Measurements from ENCODE around the gene CCDC9B.
A peak's percentile ranks its signal among the peaks of the same experiment; 100 is the strongest.

The CCDC9B gene

DNA sequence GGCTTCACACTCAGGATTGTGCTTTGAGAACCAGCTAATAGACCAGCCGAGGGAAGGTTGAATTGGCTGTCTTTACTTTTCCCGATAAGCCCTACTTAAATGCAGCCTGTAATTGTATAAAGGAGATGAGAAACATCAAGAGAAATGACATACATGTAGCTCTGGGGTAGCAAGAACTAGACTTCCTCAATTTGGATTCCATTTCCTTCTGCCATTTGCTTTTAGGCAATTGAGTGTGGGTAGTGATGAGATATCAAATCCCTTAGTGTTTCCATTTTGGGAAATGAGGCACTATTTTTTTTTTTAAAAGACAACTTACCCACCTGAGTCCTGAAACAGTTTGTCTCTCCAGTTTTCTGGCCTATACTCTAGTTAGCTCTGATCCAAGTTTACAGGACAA is 15.0 kb downstream of the CCDC9B start:
- no peak for DNase-seq

DNA sequence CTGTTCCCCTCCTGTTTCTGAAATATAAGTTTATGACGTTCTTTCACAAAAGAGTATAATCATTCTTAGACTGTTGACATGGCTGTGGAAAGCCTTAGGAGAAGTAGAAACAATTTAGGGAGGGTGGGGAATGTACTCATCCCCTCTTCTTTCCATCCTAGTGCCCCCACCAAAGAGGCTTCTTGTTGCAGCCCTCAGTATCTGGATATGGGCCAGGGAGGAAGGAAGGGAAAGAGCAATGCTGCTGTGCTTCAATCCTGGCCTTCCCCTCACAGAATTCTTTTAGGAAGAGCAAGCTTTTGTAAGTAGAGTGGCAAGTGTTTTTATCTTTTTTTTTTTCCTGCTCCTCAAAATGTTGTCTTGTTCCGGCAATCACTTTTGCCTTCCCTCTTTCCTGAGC is 15.6 kb downstream of the CCDC9B start:
- DNase-seq, result no peak

DNA sequence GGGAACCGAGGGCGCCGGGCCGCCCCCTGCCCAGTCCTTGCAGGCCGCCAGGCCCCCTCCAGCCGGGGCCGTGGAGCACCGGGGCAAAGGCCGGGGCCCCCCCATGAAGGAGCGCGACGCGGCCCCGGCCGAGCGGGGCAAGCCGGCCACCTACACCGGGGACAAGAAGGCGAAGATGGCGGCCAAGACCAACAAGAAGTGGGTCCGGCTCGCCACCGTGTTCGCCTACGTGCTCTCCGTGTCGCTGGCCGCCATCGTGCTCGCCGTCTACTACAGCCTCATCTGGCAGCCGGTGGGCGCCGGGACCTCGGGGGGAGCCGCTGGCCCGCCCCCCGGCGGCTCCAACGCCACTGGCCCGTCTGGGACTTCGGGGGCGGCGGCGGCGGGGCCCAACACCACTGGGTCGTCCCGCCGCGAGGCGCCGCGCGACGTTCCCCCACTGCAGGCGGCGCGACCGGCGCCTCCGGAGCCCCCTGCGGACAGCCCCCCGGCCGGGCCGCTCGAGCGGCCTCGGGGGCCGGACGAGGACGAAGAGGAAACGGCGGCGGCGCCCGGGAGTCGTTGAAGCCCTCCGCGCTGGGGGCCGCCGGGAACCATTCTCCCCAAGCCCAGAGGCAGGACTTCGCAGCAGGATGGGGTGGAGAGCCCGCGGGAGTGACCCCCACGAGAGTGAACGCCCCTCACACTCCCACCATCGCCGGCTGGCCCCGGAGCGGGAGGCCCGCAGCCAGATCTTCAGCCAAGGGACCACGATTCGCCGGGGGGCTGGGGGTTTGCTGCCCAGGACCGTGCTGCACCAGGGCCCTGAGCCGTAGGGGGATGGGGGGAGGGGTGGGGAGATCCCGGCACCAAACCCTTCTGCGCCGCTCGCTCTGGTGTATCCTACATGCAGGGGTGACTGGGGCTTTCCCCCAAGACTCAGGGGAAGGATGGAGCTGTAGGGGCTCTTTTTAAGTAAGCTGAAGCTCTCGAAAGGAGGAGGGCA is 16.5 kb downstream of the CCDC9B start:
- no peak for DNase-seq

DNA sequence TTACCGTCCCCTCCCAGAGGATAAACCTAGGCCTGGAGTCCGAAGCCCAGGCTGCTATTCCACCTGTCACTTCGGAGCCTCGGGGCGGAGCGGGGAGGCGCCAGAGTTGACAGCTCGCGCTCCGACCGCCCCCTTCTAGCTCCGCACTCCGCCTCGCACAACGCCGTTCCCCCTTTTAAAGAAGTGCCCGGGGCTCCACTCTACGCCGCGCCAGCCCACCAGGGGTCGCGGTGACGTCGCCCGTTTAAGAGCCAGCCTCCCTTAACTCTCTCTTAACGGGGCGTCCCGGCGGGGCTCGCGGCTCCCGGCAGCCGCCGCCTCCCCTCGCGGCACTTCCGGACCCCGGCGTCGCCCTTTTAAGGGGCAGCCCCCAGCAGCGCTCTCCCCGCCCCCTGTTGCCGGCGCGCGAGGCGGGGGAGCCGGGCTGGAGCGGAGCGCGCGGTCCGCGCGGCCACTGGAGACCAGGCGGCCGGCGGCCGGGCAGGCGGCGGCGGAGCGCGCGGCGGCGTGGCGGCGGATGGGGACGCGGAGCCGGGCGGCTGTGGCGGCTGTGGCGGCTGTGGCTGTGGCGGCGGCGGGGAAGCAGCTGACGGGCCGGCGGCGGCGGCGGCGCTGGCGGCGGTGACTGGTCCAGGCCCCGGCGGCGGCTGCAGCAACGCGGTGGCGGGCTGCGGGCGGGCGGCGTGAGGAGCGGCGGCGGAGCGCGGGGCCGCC is 17.3 kb downstream of the CCDC9B start, which contains the start of gene INAFM2:
Gene INAFM2, plus strand, starts transcription at position 454 of the 714 bp plus-strand sequence. CDS start 364 bp downstream, outside the sequence.
- peak; percentile 42 for DNase-seq

DNA sequence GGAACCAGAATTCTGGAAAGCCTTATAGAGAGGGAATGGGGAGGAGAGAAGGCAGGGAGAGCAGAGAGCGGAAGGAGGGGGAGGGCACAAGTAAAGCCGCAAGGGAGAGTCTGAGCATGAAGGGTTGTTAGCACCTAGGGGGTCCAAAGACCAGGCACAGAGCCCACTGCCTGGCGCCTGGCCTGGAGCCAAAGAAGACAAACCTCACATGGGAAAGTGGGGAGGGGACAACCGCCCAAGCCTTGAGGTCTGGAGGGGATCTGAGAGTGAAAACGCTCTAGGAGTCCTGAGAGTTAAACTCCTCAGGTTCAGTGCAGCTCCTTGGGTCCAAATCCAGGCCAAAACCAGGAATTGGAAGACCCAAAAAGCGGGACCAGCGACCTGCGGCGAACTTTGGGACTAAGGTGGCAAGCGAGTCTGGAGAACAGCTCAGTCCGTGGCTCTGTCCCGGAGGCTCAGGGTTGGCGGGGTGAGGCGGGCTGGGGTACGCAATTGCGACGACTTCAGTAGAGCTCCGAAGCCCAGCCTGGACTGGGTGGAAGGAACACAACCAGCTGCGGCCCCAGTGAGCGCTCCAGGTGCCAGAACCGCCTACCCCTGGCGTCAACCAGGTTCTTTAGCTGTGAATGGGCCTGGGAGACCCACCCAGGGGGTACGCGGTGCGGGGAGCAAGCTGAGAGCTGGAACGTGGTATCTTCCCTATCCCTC is 18.1 kb downstream of the CCDC9B start:
- no peak for DNase-seq

DNA sequence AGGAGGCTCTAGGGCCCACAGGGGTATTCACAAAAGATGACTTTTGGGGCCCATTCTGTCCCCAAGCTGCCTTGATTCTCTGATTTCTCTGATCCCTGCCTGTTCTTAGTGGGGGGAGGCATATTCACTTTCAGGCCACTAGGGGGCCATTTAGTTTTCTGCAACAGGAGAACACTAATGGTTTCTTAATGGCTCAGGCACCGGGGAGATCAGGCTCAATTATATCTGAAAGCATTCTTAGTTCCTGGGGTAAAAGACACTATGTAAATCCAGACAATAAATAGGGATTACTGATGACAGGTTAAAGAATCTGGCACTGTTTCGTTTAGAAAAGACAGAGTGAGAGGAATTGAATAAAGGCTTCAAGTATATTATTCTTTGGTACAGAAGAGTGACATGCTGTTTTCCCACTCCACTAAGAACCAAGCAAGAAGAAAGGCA is 19.8 kb downstream of the CCDC9B start:
- DNase-seq, result no peak

DNA sequence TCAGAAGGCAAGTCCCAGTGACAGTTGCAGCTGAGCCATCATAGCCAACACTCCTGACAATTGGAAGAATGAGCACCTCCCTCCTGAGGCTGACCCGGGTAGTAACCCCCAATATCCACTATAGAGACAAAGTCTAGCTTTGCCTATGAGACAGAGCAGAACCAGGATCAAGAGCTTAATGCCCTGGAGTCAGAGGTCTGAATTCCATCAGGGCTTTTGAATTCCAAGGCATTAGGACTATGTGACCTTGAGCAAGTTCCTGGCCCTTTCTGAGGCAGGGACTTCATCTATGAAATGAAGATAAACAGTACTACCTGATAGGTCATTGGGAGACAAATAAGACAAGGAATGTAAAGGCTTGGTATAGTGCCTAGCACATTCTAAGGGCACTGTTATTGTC is 20.3 kb downstream of the CCDC9B start:
- DNase-seq, result no peak

DNA sequence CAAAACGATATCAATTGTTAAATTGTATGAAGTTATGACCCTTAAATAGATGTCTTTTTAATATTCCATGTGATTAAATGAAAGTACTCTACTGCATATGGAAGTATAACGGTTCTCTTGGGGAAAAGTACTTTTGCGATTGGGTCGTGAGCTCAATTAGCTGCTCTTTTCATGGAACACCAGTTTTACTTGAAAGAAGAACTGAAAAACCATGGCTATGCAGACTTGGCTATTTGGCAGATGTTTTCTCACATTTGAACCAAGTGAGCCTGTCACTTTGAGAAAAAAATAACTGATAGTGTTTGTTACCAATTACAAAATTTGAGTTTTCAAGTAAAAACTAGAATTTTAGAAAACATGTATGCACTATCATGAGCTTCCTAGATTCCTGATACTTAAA is 23.2 kb downstream of the CCDC9B start:
- no peak for DNase-seq

DNA sequence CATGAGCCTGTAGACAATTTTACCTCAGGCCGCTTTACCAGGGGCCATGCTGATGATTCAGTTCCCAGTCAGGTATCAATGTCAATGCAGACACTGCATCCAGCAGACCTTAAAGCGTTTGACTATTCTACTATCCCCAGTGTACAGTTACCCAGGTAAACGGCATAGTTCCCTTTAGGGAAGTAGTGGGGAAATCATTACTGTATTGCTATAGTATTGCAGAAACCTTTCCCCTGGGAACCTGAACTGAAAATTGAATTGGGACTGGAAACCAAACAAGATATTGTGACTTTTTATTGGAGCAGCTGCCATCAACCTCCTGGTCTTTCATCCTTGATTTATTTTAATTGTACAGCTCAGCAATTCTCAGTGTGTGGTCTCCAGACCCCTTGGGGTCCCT is 23.8 kb downstream of the CCDC9B start:
- no peak for DNase-seq

DNA sequence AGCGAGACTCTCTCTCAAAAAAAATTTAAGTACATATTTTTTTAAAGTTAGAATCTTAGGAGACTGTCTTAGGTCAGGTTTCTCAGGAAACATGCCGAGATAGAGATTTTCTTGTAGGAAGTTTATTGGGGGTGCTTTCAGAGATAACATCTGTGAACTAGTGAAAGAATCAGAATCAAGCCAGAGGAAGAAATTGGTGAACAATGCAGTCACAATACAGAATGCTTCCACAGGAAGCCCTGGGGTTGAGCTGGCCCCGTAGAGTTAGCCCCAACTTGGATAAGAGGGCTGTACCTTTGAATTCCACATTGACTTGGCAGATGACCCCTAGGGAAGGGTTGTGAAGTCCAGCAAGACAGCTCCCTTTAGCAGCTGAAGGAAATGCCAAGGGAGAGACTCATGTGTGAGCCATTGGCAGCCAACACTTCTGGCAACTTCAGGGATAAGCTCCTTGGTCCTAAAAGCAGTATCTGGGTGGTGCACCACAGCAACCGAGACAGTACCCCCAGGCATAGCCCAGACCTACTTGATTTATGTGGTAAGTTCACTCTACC is 25.9 kb downstream of the CCDC9B start:
- no peak for DNase-seq

DNA sequence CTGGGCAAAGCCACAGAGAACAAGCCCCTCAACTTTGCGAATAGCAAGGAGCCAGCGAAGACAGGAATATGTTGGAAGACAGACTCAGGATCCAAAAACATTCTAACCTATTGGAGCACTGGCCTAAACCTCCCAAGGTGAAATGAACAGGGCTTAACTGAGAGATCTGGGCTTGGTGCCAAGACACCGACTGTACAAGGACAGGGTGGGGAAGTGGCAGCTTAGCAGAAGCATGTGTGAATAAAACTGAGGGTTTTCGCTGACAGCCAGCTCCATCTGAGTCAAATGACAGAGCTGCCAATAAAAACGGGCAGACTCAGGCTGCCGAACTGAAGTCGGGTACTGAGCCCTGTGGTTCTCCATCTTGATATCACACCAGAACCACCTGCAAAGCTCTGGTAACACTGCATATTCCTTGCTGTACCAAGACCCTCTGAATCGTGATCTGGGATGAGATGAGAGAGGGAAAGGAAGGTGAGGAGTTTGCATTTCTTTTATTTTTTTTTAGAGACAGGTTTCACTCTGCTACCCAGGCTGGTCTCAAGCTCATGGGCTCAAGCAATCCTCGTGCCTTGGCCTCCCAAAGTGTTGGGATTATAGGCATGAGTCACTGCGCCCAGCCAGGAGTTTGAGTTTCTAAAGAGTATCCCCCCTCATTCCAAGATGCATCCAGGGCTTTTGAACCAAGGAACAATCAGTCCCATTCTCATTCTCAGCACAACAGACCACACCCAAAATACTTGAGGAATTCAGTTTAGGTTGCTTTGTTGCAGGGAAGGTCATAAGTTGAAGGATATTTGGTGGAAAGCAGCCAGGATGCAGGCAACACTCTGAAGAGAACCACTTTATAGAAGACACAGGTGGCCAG is 27.0 kb downstream of the CCDC9B start:
- DNase-seq, result no peak

DNA sequence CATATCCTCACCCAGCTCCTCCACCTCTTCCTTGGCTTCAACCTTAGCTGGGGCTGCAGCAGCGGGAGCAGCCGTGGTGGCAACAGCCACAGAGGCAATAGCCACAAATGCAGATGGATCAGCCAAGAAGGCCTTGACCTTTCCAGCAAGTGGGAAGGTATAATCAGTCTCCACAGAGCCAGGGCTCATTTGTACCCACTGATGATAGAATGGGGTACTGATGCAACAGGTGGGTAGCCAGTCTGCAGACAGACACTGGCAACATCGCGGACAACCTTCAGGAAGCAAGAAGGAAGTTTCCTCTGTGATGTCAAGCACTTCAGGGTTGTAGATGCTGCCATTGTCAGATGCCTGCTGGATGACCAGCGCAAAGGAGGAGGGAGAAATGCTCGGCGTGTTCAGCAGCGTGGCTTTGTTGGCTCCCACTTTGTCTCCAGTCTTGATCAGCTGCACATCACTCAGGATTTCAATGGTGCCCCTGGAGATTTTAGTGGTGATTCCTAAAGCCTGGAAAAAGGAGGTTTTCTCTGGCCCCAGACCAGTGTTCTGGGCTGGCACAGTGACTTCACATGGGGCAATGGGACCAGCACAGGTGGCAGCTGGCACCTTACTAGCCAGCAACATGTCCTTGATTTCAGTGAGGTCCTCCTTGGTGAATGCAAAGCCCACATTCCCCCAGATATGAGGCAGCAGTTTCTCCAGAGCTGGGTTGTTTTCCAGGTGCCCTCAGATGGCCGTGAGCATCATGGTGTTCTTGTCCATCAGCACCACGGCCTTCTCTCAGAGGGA is 28.2 kb downstream of the CCDC9B start:
- no peak for DNase-seq

DNA sequence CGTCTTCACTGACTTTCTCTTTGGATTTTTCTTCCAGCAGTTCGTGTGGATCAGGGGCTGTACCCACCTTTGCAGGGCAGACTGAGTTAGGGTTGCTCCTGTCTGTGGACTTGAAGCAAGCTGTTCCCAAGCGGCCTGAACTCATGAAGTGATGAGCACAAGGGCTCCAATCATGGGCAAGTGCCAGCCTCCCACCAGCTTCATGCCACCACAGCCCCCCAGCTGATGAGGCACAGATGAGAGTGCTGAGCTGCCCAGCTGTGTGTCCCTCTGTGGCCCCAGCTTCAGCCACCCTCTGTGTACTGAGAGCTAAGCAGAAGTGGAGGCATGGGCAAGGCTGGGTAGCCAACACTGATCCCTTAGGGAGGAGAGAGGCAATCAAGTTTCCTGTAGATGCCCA is 29.7 kb downstream of the CCDC9B start:
- no peak for DNase-seq

DNA sequence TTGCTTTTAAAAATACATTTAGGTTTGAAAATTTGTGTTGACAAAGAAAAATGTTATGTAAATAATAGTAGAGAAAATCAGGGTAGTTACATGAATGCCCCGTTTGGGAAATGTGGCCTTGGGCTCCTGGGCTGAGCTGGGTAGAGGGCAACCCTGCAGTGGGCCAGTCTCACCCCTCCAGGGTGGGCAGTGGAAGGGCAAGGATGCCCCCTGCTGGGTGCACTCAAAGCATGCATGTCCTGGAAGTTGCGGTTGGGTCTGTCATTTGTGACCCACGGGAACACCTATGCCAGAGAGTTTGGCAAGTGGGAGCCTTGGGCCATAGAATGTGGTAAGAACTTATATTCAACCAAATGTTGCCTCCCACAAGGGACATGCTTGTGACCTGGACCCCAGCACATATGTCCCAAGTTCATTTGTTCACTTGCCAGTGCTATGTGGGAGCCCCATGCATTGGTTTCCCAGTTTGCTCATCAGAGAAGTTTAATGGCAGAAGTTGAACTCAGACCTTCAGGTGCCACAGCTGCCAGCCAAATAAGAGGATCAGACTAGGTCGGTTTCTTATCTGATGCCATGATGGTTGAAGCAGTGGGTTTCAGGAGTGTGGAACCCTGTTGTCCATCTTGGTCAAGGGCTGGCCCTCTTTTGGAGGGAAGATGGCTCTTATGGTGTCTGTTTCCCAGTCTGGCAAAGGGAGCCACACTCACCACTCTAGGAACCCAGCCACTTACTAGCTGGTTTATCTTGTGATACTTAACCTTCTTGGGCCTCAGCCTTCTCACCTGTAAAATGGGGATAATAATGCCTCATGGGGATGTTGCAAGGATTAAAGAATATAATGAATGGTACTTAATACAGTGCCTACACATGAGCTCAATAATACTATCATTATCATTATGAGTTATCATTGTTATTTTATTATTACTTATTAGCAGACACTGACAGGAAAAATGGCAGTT is 30.5 kb downstream of the CCDC9B start:
- no peak for DNase-seq

DNA sequence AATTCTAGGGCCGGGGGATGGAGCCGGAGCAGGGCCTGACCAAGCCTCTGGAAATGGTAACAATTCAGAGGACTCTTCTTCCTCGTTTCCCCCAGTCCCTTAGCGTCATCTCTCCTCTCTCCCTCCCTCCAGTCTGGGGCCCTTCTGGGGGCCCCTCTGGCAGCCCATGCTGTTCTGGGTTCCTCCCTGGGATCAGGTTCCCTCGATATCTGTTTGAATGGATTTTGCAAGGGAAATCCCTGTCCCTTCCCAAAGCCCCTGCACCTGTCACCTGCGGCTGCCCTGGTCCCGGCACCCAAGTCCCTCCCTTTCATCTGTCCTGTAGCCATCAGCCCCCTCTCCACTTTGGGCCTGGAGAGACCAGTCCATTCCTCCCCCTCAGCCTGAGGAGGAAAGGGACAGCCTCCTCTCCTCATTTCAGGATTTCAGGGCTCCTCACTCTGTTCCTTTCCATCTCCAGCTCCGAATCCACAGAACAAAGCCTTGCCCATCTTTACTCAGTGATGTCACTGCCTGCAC is 31.3 kb downstream of the CCDC9B start:
- DNase-seq, result no peak

DNA sequence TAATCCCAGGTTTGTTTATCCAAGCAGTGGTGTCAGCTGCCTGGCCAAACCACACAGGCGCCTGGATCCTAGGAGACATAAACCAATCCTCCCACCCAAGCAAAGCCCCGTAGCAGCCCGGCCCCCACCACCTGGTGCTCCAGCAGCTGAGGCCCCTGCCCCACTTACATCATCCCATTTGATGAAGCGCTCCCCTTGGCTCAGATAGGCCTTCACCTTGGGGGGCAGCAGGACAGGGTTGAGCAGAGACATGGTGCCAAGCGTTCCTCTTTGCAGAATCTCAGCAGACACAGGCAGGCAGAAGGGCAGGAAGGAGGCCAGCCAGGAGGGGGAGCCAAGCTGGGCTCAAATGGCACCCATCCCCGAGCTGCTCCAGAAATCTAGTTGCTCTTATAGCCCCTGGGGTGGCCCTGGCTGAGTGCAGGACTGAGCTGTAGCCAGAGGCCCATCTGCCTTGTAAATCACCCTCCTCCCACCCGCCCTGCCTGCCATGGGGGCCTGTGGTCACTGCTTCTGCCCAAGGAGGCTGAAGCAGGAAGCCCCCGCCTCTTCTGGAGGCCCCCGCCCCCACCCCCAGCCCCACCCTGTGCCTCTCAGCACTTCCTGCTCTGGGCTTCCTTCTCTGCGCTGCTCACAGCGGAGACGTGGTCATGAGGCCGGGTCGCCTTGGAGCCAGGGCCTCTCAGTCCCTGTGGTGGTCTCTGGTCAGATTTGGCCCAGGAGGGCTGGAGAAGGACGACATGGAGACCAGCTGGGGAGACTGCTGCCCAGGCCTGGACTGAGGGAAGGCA is 33.1 kb downstream of the CCDC9B start, which contains the start of gene PLCB2:
Gene PLCB2, minus strand, starts transcription at position 515 of the 791 bp plus-strand sequence. Its CDS starts 263 bp downstream, at position 252.
- DNase-seq, result no peak

DNA sequence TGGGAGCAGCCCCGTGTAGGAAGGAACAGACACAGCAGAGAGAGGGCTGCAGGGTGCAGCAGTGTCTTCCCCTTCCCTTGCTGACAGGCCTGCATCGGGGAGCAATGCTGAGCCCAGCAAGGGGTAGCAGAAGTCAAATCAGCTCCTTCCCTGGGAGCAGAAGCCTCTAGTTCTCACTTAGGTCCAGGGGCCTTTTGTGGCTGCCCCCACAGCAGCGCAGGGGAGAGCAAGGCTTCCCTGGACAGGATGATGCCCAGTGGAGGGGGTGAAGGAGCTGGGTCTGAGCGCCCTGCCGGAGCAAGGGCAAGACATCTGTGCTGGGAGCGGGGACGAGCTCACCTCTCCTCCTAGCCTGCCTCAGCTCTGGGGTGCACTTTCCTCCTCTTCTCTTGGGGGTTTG is 33.8 kb downstream of the CCDC9B start:
- DNase-seq, result no peak

DNA sequence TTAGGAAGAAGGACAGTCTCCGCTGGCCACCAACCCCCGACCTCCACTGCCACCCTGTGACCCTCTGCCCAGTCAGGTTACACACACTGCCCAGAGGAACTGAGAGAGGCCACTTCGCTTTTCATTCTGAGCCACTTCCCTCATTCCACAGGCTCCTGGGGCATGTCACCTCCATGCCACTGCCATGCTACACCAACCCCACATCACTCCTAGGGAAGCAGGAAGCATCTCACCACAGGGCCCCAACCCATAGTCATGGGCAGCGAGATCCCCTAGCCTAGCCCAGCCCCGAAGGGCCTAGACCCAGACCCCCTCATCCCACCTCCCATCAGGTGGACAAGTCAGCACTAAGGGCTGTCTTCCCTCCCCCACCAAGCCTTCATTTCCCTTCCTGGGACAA is 34.4 kb downstream of the CCDC9B start:
- DNase-seq, result no peak

DNA sequence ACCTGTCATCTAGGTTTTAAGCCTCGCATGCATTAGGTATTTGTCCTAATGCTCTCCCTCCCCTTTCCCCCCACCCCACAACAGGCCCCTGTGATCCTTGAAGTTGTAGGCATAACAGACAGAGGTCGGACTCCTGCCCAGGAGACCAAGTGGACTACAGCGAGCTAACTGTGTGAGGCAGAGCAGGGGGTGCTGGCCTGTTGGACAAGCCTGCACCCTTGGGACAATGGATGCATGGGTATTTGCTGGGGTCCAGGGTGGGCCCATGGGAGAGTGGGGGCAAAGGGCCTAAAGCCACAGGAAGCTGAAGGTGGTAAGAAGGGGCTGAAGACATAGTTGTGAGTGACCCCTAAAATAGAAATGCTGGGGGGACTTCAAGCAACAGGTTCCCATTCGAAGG is 35.5 kb downstream of the CCDC9B start:
- no peak for DNase-seq

All from NCI-H1417 treated with DMSO at 0.1 percent for 48 hours (cell line).